PC-3 (cell line): Measurements from ENCODE around the gene FAM13A. TPM values are rescaled to one million over a fixed set of nuclear protein-coding genes. Genes with fewer than 3 reads are reported as not detected.

ENCODE experiments used
- ATAC-seq: fragments of 200-7000 bp; cut with Tn5 transposase; 2 replicates; pipeline ENCODE4 v1.9.1; 2020; ENCODE audit warnings: mild to moderate bottlenecking, moderate library complexity
- BruUV-seq: library from RNA; stranded (reverse); fragments of 400-500 nt; replicated peaks from 2 replicates; lab custom pipeline; 2021; lab: Mats Ljungman, UMichigan
- CTCF ChIA-PET: fragments of 300-600 bp; sonication (Branson Sonifier 250); formaldehyde crosslinking; loops from one replicate; lab custom pipeline; 2022; ENCODE audit warnings: antibody characterized with exemption; lab: Charles Lee
- POLR2A ChIA-PET: fragments of 300-600 bp; sonication (Branson Sonifier 250); formaldehyde crosslinking; loops from one replicate; lab custom pipeline; 2022; ENCODE audit warnings: antibody characterized with exemption; ENCODE audit not compliant: unreplicated experiment; lab: Charles Lee
- DNase-seq: peaks from one replicate; pipeline ENCODE4 v3.0.0-alpha.2; 2015
- H2AFZ ChIP-seq: fragments of 300-600 bp; sonication (generic); 2 replicates; pipeline ENCODE4 v1.6.0; 2016; ENCODE audit warnings: antibody characterized with exemption, low read length
- H3F3A ChIP-seq: fragments of 300-600 bp; sonication (generic); one replicate; pipeline ENCODE4 v1.6.0; 2017; ENCODE audit warnings: antibody characterized with exemption, low read length, control low read depth, mild to moderate bottlenecking; ENCODE audit not compliant: unreplicated experiment
- H3K27ac ChIP-seq: fragments of 300-600 bp; sonication (generic); 2 replicates; pipeline ENCODE4 v1.5.1; 2016; ENCODE audit warnings: mild to moderate bottlenecking, low read length
- H3K27me3 ChIP-seq: fragments of 300-600 bp; sonication (generic); 2 replicates; pipeline ENCODE4 v1.6.1; 2016; ENCODE audit warnings: low read length, mixed read lengths
- H3K36me3 ChIP-seq: fragments of 300-600 bp; sonication (generic); 2 replicates; pipeline ENCODE4 v1.6.1; 2016; ENCODE audit warnings: low read depth, mixed run types, low read length, mixed read lengths
- H3K4me1 ChIP-seq: fragments of 300-600 bp; sonication (generic); 2 replicates; pipeline ENCODE4 v1.5.1; 2016; ENCODE audit warnings: low read length; ENCODE audit not compliant: insufficient read depth
- H3K4me2 ChIP-seq: fragments of 300-600 bp; sonication (generic); 2 replicates; pipeline ENCODE4 v1.6.0; 2016; ENCODE audit warnings: low read length
- H3K4me3 ChIP-seq: fragments of 300-600 bp; sonication (generic); 2 replicates; pipeline ENCODE4 v1.5.1; 2016; ENCODE audit warnings: mild to moderate bottlenecking, low read length, mixed read lengths
- H3K79me2 ChIP-seq: fragments of 300-600 bp; sonication (generic); 2 replicates; pipeline ENCODE4 v1.6.1; 2017; ENCODE audit warnings: low read length, mixed read lengths
- H3K9ac ChIP-seq: fragments of 300-600 bp; sonication (generic); 2 replicates; pipeline ENCODE4 v1.6.0; 2016; ENCODE audit warnings: mild to moderate bottlenecking, low read length
- H3K9me2 ChIP-seq: fragments of 300-600 bp; sonication (generic); replicated peaks from 2 replicates; pipeline ENCODE4 v1.6.1; 2016; ENCODE audit warnings: mixed run types, low read length, mixed read lengths
- H3K9me3 ChIP-seq: fragments of 300-600 bp; sonication (generic); 2 replicates; pipeline ENCODE4 v1.6.1; 2016; ENCODE audit warnings: low read length, mixed read lengths
- H4K20me1 ChIP-seq: fragments of 300-600 bp; sonication (generic); 2 replicates; pipeline ENCODE4 v1.6.1; 2016; ENCODE audit warnings: low read length, mixed read lengths
- EZH2 ChIP-seq: fragments of 300-600 bp; sonication (generic); IDR thresholded peaks from one replicate; pipeline ENCODE4 v1.6.1; 2017; ENCODE audit warnings: antibody characterized with exemption, mild to moderate bottlenecking, low read length; ENCODE audit not compliant: unreplicated experiment
- EZH2phosphoT487 ChIP-seq: fragments of 300-600 bp; sonication (generic); IDR thresholded peaks from 2 replicates; pipeline ENCODE4 v1.6.1; 2018; ENCODE audit warnings: mild to moderate bottlenecking, antibody characterized with exemption, low read length, borderline replicate concordance
- intact Hi-C: fragments of 100-400 bp; cut with micrococcal nuclease; formaldehyde crosslinking; loops from 2 replicates; pipeline ENCODE4 v1.9.0; 2023
- total RNA-seq: library from RNA; depleted of rRNA; stranded (reverse); fragments of >200 nt; gene quantifications from 2 replicates; pipeline ENCODE4 v1.2.3, GENCODE V29; 2014
- TF ChIP-seq, protein P1 (sequence below): fragments of 300-600 bp; sonication (generic); conservative IDR thresholded peaks from 2 replicates; pipeline ENCODE4 v1.5.1; 2017; ENCODE audit warnings: antibody characterized with exemption, low read depth, mild to moderate bottlenecking, low read length

Gene FAM13A
- total RNA-seq, 1 experiment from 2014 or later = 8.6 TPM

DNA sequence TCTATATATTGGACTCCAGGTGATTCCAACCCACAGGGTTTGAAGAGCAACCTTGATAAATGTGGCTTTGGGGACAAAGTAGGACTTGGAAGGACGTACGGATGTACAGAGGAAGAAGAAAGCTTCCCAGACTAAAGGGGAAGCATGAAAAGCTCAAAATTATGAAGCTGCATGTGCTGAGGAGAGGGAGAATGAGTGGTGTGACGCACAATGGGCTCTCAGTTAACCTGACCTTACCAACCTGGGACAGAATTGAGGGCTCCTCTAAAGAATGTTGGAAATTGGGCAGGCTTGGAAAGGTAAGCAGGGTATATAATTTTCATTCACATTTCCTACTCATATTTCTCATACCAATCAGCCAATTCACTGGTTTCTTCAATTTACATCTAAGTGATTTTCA lies 43.9 kb upstream of the FAM13A start:
- no peak overlapping the region for H2AFZ ChIP-seq
- TF ChIP-seq EZH2 (no peak), EZH2phosphoT487 (no peak)
- TF ChIP-seq, protein P1, sequence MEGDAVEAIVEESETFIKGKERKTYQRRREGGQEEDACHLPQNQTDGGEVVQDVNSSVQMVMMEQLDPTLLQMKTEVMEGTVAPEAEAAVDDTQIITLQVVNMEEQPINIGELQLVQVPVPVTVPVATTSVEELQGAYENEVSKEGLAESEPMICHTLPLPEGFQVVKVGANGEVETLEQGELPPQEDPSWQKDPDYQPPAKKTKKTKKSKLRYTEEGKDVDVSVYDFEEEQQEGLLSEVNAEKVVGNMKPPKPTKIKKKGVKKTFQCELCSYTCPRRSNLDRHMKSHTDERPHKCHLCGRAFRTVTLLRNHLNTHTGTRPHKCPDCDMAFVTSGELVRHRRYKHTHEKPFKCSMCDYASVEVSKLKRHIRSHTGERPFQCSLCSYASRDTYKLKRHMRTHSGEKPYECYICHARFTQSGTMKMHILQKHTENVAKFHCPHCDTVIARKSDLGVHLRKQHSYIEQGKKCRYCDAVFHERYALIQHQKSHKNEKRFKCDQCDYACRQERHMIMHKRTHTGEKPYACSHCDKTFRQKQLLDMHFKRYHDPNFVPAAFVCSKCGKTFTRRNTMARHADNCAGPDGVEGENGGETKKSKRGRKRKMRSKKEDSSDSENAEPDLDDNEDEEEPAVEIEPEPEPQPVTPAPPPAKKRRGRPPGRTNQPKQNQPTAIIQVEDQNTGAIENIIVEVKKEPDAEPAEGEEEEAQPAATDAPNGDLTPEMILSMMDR = no peak
- H3K9me2 ChIP-seq = no peaks in the 10 kb centered on the region
- no peaks in the 10 kb centered on the region for H3K9me3 ChIP-seq
- no TSS peak for BruUV-seq
- H3K79me2 ChIP-seq = no peaks in the 10 kb centered on the region
- H3K4me3 ChIP-seq = no peak overlapping the region
- ChIA-PET CTCF (no interaction called here), POLR2A (no interaction called here)
- no peaks in the 10 kb centered on the region for H3F3A ChIP-seq
- no peak overlapping the region for H3K9ac ChIP-seq
- ATAC-seq = no peak
- H3K4me1 ChIP-seq = no peaks in the 10 kb centered on the region
- no peaks in the 10 kb centered on the region for H3K27me3 ChIP-seq
- no peak overlapping the region for H3K4me2 ChIP-seq
- no peak overlapping the region for H3K27ac ChIP-seq
- intact Hi-C loops = no loop called here
- no peaks in the 10 kb centered on the region for H4K20me1 ChIP-seq
- no peaks in the 10 kb centered on the region for H3K36me3 ChIP-seq
- DNase-seq = no peak

DNA sequence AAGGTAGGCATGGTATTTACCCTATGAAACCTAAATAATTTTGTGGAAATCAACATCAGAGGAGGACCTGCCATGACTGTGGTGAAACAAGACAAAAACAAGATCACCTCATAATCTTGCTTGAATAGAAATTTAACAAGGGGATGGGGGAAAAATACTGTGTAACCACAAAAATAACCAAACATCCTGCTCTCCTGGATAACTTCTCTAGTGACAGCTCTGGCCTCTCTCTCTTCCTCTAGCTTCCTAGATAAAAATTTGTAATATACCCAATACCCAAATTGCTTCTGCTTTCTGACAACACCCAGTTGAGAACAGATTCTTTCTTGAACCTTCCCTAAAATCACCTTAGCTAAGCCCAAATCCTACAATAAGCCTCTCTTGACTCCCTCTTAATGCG lies 42.5 kb upstream of the FAM13A start:
- intact Hi-C loops = no loop called here
- H3K4me1 ChIP-seq = no peaks in the 10 kb centered on the region
- no peaks in the 10 kb centered on the region for H3K36me3 ChIP-seq
- H3F3A ChIP-seq = no peaks in the 10 kb centered on the region
- CTCF ChIA-PET = no interaction called here
- no peaks in the 10 kb centered on the region for H3K79me2 ChIP-seq
- H3K27me3 ChIP-seq = no peaks in the 10 kb centered on the region
- POLR2A ChIA-PET = no interaction called here
- no peaks in the 10 kb centered on the region for H3K9me3 ChIP-seq
- no peak overlapping the region for H3K4me2 ChIP-seq
- no peak for ATAC-seq
- no TSS peak for BruUV-seq
- H2AFZ ChIP-seq = no peak overlapping the region
- H3K9me2 ChIP-seq = no peaks in the 10 kb centered on the region
- no peak for DNase-seq
- no peak overlapping the region for H3K4me3 ChIP-seq
- H4K20me1 ChIP-seq = no peaks in the 10 kb centered on the region
- H3K9ac ChIP-seq = no peak overlapping the region
- TF ChIP-seq EZH2 = no peak
- TF ChIP-seq EZH2phosphoT487 = no peak
- TF ChIP-seq, protein P1 = no peak
- no peak overlapping the region for H3K27ac ChIP-seq

DNA sequence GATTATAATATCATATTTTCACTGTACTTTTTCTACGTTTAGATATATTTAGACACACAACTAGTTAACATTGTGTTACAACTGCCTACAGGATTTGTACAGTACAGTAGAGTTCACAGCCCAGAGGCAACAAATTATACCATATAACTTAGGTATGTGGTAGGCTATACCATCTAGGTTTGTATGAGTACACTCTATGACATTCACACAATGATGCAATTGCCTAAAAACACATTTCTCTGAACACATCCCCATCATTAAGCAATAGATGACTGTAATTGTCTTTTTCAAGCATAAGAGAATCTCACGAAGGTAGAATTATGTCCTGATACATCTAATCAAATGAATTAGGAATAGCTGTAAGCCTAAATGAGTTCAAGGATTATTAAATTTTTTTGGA lies 42.0 kb upstream of the FAM13A start:
- Histone ChIP-seq H4K20me1 (no peaks in the 10 kb centered on the region), H3K79me2 (no peaks in the 10 kb centered on the region), H3K36me3 (no peaks in the 10 kb centered on the region), H3K9me3 (no peaks in the 10 kb centered on the region), H3F3A (no peaks in the 10 kb centered on the region), H3K4me1 (no peaks in the 10 kb centered on the region), H2AFZ (no peak overlapping the region), H3K27ac (no peak overlapping the region), H3K9me2 (no peaks in the 10 kb centered on the region), H3K9ac (no peak overlapping the region), H3K4me3 (no peak overlapping the region), H3K4me2 (no peak overlapping the region), H3K27me3 (no peaks in the 10 kb centered on the region)
- CTCF ChIA-PET = no interaction called here
- TF ChIP-seq, protein P1 = no peak
- no peak for TF ChIP-seq EZH2phosphoT487
- TF ChIP-seq EZH2 = no peak
- POLR2A ChIA-PET = no interaction called here
- BruUV-seq = no TSS peak
- DNase-seq (no peak), ATAC-seq (no peak)
- intact Hi-C loops = no loop called here
